DOHH2 (cell line): ENCODE data around the gene MGARP.

Experiments used
- H3F3A ChIP-seq: fragments of 200-600 bp; sonication (generic), shearing (Covaris generic); 2 replicates; pipeline ENCODE4 v1.6.0; 2016; ENCODE audit warnings: antibody characterized with exemption, mild to moderate bottlenecking; ENCODE audit not compliant: control insufficient read depth, insufficient read depth
- H3K27ac ChIP-seq: fragments of 200-600 bp; sonication (generic); 2 replicates; pipeline ENCODE4 v1.5.1; 2014; ENCODE audit warnings: low read depth, mild to moderate bottlenecking, low read length, moderate library complexity
- H3K27me3 ChIP-seq: fragments of 200-600 bp; sonication (generic); 2 replicates; pipeline ENCODE4 v1.6.1; 2014; ENCODE audit warnings: mild to moderate bottlenecking, low read length, mixed read lengths; ENCODE audit not compliant: control insufficient read depth
- H3K36me3 ChIP-seq: fragments of 200-600 bp; sonication (generic); 2 replicates; pipeline ENCODE4 v1.6.1; 2014; ENCODE audit warnings: mild to moderate bottlenecking, low read length, moderate library complexity, mixed read lengths; ENCODE audit not compliant: control insufficient read depth
- H3K4me1 ChIP-seq: fragments of 200-600 bp; sonication (generic); 2 replicates; pipeline ENCODE4 v1.6.1; 2014; ENCODE audit warnings: mild to moderate bottlenecking, low read length, mixed read lengths; ENCODE audit not compliant: control insufficient read depth
- H3K4me2 ChIP-seq: fragments of 200-600 bp; sonication (generic); 2 replicates; pipeline ENCODE4 v1.6.0; 2014; ENCODE audit warnings: mild to moderate bottlenecking, low read length, moderate library complexity
- H3K4me3 ChIP-seq: fragments of 200-600 bp; sonication (generic); 2 replicates; pipeline ENCODE4 v1.5.1; 2014; ENCODE audit warnings: mild to moderate bottlenecking, low read length, mixed read lengths
- H3K79me2 ChIP-seq: fragments of 200-600 bp; sonication (generic); 2 replicates; pipeline ENCODE4 v1.6.1; 2014; ENCODE audit warnings: mild to moderate bottlenecking, low read length, mixed read lengths; ENCODE audit not compliant: control insufficient read depth
- H3K9me2 ChIP-seq: fragments of 200-600 bp; sonication (generic); replicated peaks from 2 replicates; pipeline ENCODE4 v1.6.1; 2014; ENCODE audit warnings: mild to moderate bottlenecking, low read length, mixed read lengths; ENCODE audit not compliant: control insufficient read depth
- H3K9me3 ChIP-seq: fragments of 200-600 bp; sonication (generic); 2 replicates; pipeline ENCODE4 v1.6.1; 2014; ENCODE audit warnings: antibody characterized with exemption, low read length, mixed read lengths; ENCODE audit not compliant: control insufficient read depth, insufficient read depth
- H4K20me1 ChIP-seq: fragments of 200-600 bp; sonication (generic); 2 replicates; pipeline ENCODE4 v1.6.0; 2014; ENCODE audit warnings: low read depth, mild to moderate bottlenecking, antibody characterized with exemption, low read length, moderate library complexity; ENCODE audit not compliant: control insufficient read depth, insufficient read depth
- EZH2phosphoT487 ChIP-seq: fragments of 200-600 bp; sonication (generic); IDR thresholded peaks from 2 replicates; pipeline ENCODE4 v1.6.1; 2017; ENCODE audit warnings: borderline replicate concordance, mild to moderate bottlenecking, antibody characterized with exemption, low read length, moderate library complexity, mixed read lengths
- TF ChIP-seq, protein P1 (sequence below): fragments of 200-600 bp; sonication (generic); IDR thresholded peaks from one replicate; pipeline ENCODE4 v1.5.1; 2014; ENCODE audit warnings: antibody characterized with exemption, mild to moderate bottlenecking, low read depth, low read length; ENCODE audit not compliant: poor library complexity, severe bottlenecking

The MGARP gene

GRCh38 chr4:139319571-139319970 lies 39.5 kb upstream of the MGARP start:
- H3K4me3 ChIP-seq, result no peak overlapping the region
- peaks cover 4% of the 10 kb centered on the region; the same call in 1 of the 2 replicates for H3K9me3 ChIP-seq
- no peak overlapping the region for H3K4me2 ChIP-seq
- H3F3A ChIP-seq, result peaks cover 3% of the 10 kb centered on the region; the same call in 1 of the 2 replicates
- H3K36me3 ChIP-seq, result peaks cover 32% of the 10 kb centered on the region
- no peaks in the 10 kb centered on the region for H3K9me2 ChIP-seq
- H3K79me2 ChIP-seq, result peaks cover 100% of the 10 kb centered on the region
- H3K4me1 ChIP-seq, result peaks cover 38% of the 10 kb centered on the region
- TF ChIP-seq, protein P1, sequence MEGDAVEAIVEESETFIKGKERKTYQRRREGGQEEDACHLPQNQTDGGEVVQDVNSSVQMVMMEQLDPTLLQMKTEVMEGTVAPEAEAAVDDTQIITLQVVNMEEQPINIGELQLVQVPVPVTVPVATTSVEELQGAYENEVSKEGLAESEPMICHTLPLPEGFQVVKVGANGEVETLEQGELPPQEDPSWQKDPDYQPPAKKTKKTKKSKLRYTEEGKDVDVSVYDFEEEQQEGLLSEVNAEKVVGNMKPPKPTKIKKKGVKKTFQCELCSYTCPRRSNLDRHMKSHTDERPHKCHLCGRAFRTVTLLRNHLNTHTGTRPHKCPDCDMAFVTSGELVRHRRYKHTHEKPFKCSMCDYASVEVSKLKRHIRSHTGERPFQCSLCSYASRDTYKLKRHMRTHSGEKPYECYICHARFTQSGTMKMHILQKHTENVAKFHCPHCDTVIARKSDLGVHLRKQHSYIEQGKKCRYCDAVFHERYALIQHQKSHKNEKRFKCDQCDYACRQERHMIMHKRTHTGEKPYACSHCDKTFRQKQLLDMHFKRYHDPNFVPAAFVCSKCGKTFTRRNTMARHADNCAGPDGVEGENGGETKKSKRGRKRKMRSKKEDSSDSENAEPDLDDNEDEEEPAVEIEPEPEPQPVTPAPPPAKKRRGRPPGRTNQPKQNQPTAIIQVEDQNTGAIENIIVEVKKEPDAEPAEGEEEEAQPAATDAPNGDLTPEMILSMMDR, result no peak
- TF ChIP-seq EZH2phosphoT487, result no peak
- peaks cover 14% of the 10 kb centered on the region; the same call in 1 of the 2 replicates for H4K20me1 ChIP-seq
- H3K27ac ChIP-seq, result no peak overlapping the region
- H3K27me3 ChIP-seq, result no peaks in the 10 kb centered on the region

DNA sequence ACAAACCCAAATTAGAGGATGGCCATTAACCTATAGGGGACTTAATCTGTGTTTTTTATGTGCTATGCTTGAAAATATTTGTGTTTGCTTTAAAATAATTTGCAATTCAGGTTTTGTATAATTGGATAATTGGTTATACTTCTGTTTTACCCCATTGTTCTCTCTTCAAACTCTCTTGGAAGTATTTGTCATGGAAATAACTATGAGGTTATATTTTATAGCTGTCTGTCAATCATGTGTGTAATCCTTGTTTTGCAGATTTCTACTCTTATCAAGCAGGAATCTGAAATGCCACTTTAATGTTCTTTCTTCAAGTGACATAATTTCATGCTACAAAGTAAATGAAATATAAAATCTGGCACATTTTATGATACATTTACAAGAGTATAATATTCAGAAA lies 37.6 kb upstream of the MGARP start:
- H4K20me1 ChIP-seq, result peaks cover 15% of the 10 kb centered on the region; the same call in 1 of the 2 replicates
- peaks cover 47% of the 10 kb centered on the region for H3K36me3 ChIP-seq
- H3K27me3 ChIP-seq, result no peaks in the 10 kb centered on the region
- peaks cover 100% of the 10 kb centered on the region for H3K79me2 ChIP-seq
- H3K4me1 ChIP-seq, result peaks cover 47% of the 10 kb centered on the region
- no peak overlapping the region for H3K27ac ChIP-seq
- H3K9me2 ChIP-seq, result no peaks in the 10 kb centered on the region
- no peak for TF ChIP-seq EZH2phosphoT487
- TF ChIP-seq, protein P1, result no peak
- no peak overlapping the region for H3K4me2 ChIP-seq
- no peak overlapping the region for H3K4me3 ChIP-seq
- H3F3A ChIP-seq, result peaks cover 9% of the 10 kb centered on the region
- H3K9me3 ChIP-seq, result peaks cover 4% of the 10 kb centered on the region; the same call in 1 of the 2 replicates

- H3K27me3 ChIP-seq, result no peaks in the 10 kb centered on the region
- H3K9me2 ChIP-seq, result no peaks in the 10 kb centered on the region
- no peak overlapping the region for H3K27ac ChIP-seq
- H3K9me3 ChIP-seq, result peaks cover 4% of the 10 kb centered on the region; the same call in 1 of the 2 replicates
- H3K4me1 ChIP-seq, result peaks cover 49% of the 10 kb centered on the region
- no peak overlapping the region for H3K4me2 ChIP-seq
- H3K36me3 ChIP-seq, result peaks cover 56% of the 10 kb centered on the region
- TF ChIP-seq EZH2phosphoT487, result no peak
- TF ChIP-seq, protein P1, result no peak
- H3K4me3 ChIP-seq, result no peak overlapping the region
- peaks cover 8% of the 10 kb centered on the region; the same call in 1 of the 2 replicates for H4K20me1 ChIP-seq
- H3F3A ChIP-seq, result peaks cover 18% of the 10 kb centered on the region
- H3K79me2 ChIP-seq, result peaks cover 100% of the 10 kb centered on the region
Measured at GRCh38 chr4:139316733-139317132, 36.7 kb upstream of the MGARP start.
